RKO (cell line): ENCODE data around the gene RBMS2.

Experiments
- DNase-seq: peaks from one replicate; pipeline ENCODE4 v3.0.0-alpha.2; 2016; ENCODE audit warnings: low spot score

Gene RBMS2

GRCh38 chr12:56631790-56632700, 110.4 kb downstream of the RBMS2 start:
- peak; percentile 25 for DNase-seq

- DNase-seq, result no peak
Observed at GRCh38 chr12:56632701-56633467, 111.3 kb downstream of the RBMS2 start.

- no peak for DNase-seq
Observed at GRCh38 chr12:56633468-56634241, 112.0 kb downstream of the RBMS2 start.

- no peak for DNase-seq
Observed at GRCh38 chr12:56634242-56634836, 112.7 kb downstream of the RBMS2 start.

GRCh38 chr12:56634837-56635791, 113.5 kb downstream of the RBMS2 start:
- peak; percentile 90 for DNase-seq

- DNase-seq, result peak; percentile 87
Observed at GRCh38 chr12:56635806-56636674, 114.4 kb downstream of the RBMS2 start.

- peak; percentile 99 for DNase-seq
Observed at GRCh38 chr12:56636675-56637540, 115.3 kb downstream of the RBMS2 start.

GRCh38 chr12:56637621-56638020, 116.0 kb downstream of the RBMS2 start:
- DNase-seq, result no peak

- DNase-seq, result no peak
Observed at GRCh38 chr12:56641219-56641618, 119.6 kb downstream of the RBMS2 start.

- DNase-seq, result peak; percentile 64
Observed at GRCh38 chr12:56644654-56645053, 123.0 kb downstream of the RBMS2 start.

GRCh38 chr12:56645201-56645716, 123.6 kb downstream of the RBMS2 start:
- DNase-seq, result peak; percentile 65
